IMR-90 (cell line): Measurements from ENCODE around the gene C2CD4C. TPM values are rescaled to one million over a fixed set of nuclear protein-coding genes. Genes with fewer than 3 reads are reported as not detected.

Source experiments
- ATAC-seq: fragments of 200-7000 bp; cut with Tn5 transposase; 2 replicates; pipeline ENCODE4 v1.9.1; 2020; ENCODE audit warnings: low read depth, mild to moderate bottlenecking, moderate library complexity
- BruUV-seq: library from RNA; stranded (reverse); fragments of 400-500 nt; replicated peaks from 2 replicates; lab custom pipeline; 2021; lab: Mats Ljungman, UMichigan
- CTCF ChIA-PET: fragments of 300-600 bp; formaldehyde crosslinking; extraction: SDS; loops from one replicate; lab custom pipeline; 2021; ENCODE audit warnings: antibody characterized with exemption; lab: Yijun Ruan, JAX
- POLR2A ChIA-PET: fragments of 300-600 bp; sonication (Branson Sonifier 250); formaldehyde crosslinking; loops from one replicate; lab custom pipeline; 2022; ENCODE audit warnings: antibody characterized with exemption; ENCODE audit not compliant: unreplicated experiment; lab: Charles Lee
- DNase-seq: peaks from one replicate; pipeline ENCODE4 v3.0.0; 2013
- H2AFZ ChIP-seq: replicated peaks from 2 replicates; pipeline ENCODE3; 2013; ENCODE audit warnings: low read length, mild to moderate bottlenecking; ENCODE audit not compliant: poor library complexity
- H2AK5ac ChIP-seq: 2 replicates; pipeline ENCODE4 v1.6.1; 2013; ENCODE audit warnings: low read depth, low read length, inconsistent platforms
- H2AK9ac ChIP-seq: replicated peaks from 2 replicates; pipeline ENCODE3; 2013; ENCODE audit warnings: mild to moderate bottlenecking, low read depth, low read length, moderate library complexity; ENCODE audit not compliant: poor library complexity
- H2BK120ac ChIP-seq: 2 replicates; pipeline ENCODE4 v1.6.1; 2013; ENCODE audit warnings: low read depth, low read length, inconsistent platforms
- H2BK15ac ChIP-seq: 3 replicates; pipeline ENCODE4 v1.6.1; 2013; ENCODE audit warnings: low read depth, low read length, inconsistent platforms
- H2BK20ac ChIP-seq: 2 replicates; pipeline ENCODE4 v1.6.1; 2013; ENCODE audit warnings: low read depth, mild to moderate bottlenecking, inconsistent platforms, low read length, moderate library complexity
- H2BK5ac ChIP-seq: 2 replicates; pipeline ENCODE4 v1.6.1; 2013; ENCODE audit warnings: mild to moderate bottlenecking, low read depth, low read length, inconsistent platforms; ENCODE audit not compliant: poor library complexity, severe bottlenecking
- H3K14ac ChIP-seq: replicated peaks from 2 replicates; pipeline ENCODE4 v1.6.1; 2013; ENCODE audit warnings: low read depth, low read length, inconsistent platforms
- H3K18ac ChIP-seq: 2 replicates; pipeline ENCODE4 v1.6.1; 2013; ENCODE audit warnings: low read depth, low read length, control low read depth
- H3K23ac ChIP-seq: 2 replicates; pipeline ENCODE4 v1.6.1; 2013; ENCODE audit warnings: low read depth, low read length, inconsistent platforms
- H3K27ac ChIP-seq: 2 replicates; pipeline ENCODE4 v1.5.1; 2013; ENCODE audit warnings: mild to moderate bottlenecking, control low read depth, low read length; ENCODE audit not compliant: insufficient read depth
- H3K27me3 ChIP-seq: 2 replicates; pipeline ENCODE4 v1.6.1; 2013; ENCODE audit warnings: low read length; ENCODE audit not compliant: control insufficient read depth, insufficient read depth
- H3K36me3 ChIP-seq: 2 replicates; pipeline ENCODE4 v1.6.1; 2013; ENCODE audit warnings: low read length, mixed read lengths; ENCODE audit not compliant: control insufficient read depth, insufficient read depth
- H3K4ac ChIP-seq: 2 replicates; pipeline ENCODE4 v1.6.1; 2013; ENCODE audit warnings: low read depth, low read length, inconsistent platforms
- H3K4me1 ChIP-seq: 2 replicates; pipeline ENCODE4 v1.6.1; 2013; ENCODE audit warnings: low read length, mixed read lengths; ENCODE audit not compliant: control insufficient read depth, insufficient read depth
- H3K4me2 ChIP-seq: 2 replicates; pipeline ENCODE4 v1.6.1; 2013; ENCODE audit warnings: low read depth, mild to moderate bottlenecking, control low read depth, low read length, moderate library complexity
- H3K4me3 ChIP-seq: 2 replicates; pipeline ENCODE4 v1.5.1; 2013; ENCODE audit warnings: low read depth, mild to moderate bottlenecking, control low read depth, low read length, moderate library complexity; ENCODE audit not compliant: insufficient read depth
- H3K56ac ChIP-seq: 2 replicates; pipeline ENCODE4 v1.6.1; 2013; ENCODE audit warnings: low read length, inconsistent platforms; ENCODE audit not compliant: insufficient read depth; ENCODE audit errors: extremely low read depth
- H3K79me1 ChIP-seq, 2 experiments: 2 replicates each; pipeline ENCODE4 v1.6.1; 2013; ENCODE audit warnings: low read length in 2 of 2, inconsistent platforms in 1 of 2, low read depth in 1 of 2
- H3K9ac ChIP-seq: 2 replicates; pipeline ENCODE4 v1.6.1; 2013; ENCODE audit warnings: low read depth, low read length, control low read depth
- H3K9me1 ChIP-seq: 2 replicates; pipeline ENCODE4 v1.6.1; 2013; ENCODE audit warnings: low read length, inconsistent platforms; ENCODE audit not compliant: insufficient read depth
- H3K9me3 ChIP-seq: 2 replicates; pipeline ENCODE4 v1.6.1; 2013; ENCODE audit warnings: low read length; ENCODE audit not compliant: control insufficient read depth, insufficient read depth
- H4K20me1 ChIP-seq: 2 replicates; pipeline ENCODE4 v1.6.1; 2013; ENCODE audit warnings: low read length, inconsistent platforms; ENCODE audit not compliant: insufficient read depth
- H4K5ac ChIP-seq: 2 replicates; pipeline ENCODE4 v1.6.1; 2013; ENCODE audit warnings: mild to moderate bottlenecking, low read depth, low read length, control low read depth
- H4K8ac ChIP-seq, 2 experiments: 2 replicates each; pipeline ENCODE4 v1.6.1; 2013; ENCODE audit warnings: low read depth in 2 of 2, low read length in 2 of 2, control low read depth in 1 of 2, inconsistent platforms in 1 of 2
- H4K91ac ChIP-seq: 2 replicates; pipeline ENCODE4 v1.6.1; 2013; ENCODE audit warnings: low read depth, low read length, inconsistent platforms; ENCODE audit not compliant: insufficient read depth
- BHLHE40 ChIP-seq: fragments of 150-350 bp; IDR thresholded peaks from 2 replicates; pipeline ENCODE4 v1.6.1; 2016; ENCODE audit warnings: mild to moderate bottlenecking, low read depth, low read length
- CEBPB ChIP-seq: IDR thresholded peaks from 2 replicates; pipeline ENCODE4 v1.6.1; 2012; ENCODE audit warnings: low read depth, low read length, improper control_type of control experiment
- CHD1 ChIP-seq: IDR thresholded peaks from 2 replicates; pipeline ENCODE4 v1.6.1; 2012; ENCODE audit warnings: low read depth, low read length, improper control_type of control experiment
- ELK1 ChIP-seq: fragments of 150-350 bp; IDR thresholded peaks from 2 replicates; pipeline ENCODE4 v1.6.1; 2016; ENCODE audit warnings: low read depth, mild to moderate bottlenecking, low read length, moderate library complexity, borderline replicate concordance
- FOS ChIP-seq: fragments of 150-350 bp; IDR thresholded peaks from 2 replicates; pipeline ENCODE4 v1.6.1; 2016; ENCODE audit warnings: low read depth, low read length
- MAZ ChIP-seq: IDR thresholded peaks from 2 replicates; pipeline ENCODE4 v1.6.1; 2012; ENCODE audit warnings: low read depth, mild to moderate bottlenecking, low read length, improper control_type of control experiment, moderate library complexity, borderline replicate concordance
- RAD21 ChIP-seq: IDR thresholded peaks from 2 replicates; pipeline ENCODE4 v1.6.1; 2012; ENCODE audit warnings: low read length, improper control_type of control experiment
- RFX5 ChIP-seq: IDR thresholded peaks from 2 replicates; pipeline ENCODE4 v1.8.0; 2012; ENCODE audit warnings: low read depth, mild to moderate bottlenecking, low read length, moderate library complexity
- SMC3 ChIP-seq: fragments of 150-350 bp; IDR thresholded peaks from 2 replicates; pipeline ENCODE4 v1.6.1; 2016; ENCODE audit warnings: low read depth, mild to moderate bottlenecking, antibody characterized with exemption, low read length, moderate library complexity
- WGBS, 2 experiments: methylation state at CpG; one replicate each; pipeline versions ENCODE4 v1.1.5 to v1.1.7; 2013; ENCODE audit warnings: missing lambda C conversion rate in 2 of 2; ENCODE audit not compliant: insufficient read length in 1 of 2; ENCODE audit errors: extremely low coverage in 2 of 2; 5-methylcytosine and 5-hydroxymethylcytosine counted together
- dilution Hi-C: fragments of 300-500 bp; cut with HindIII; formaldehyde crosslinking; loops from one replicate; pipeline ENCODE4 v1.14.3; 2018; ENCODE audit warnings: low sequenced_read_pairs; ENCODE audit not compliant: unreplicated experiment
- in situ Hi-C: fragments of 300-500 bp; cut with MboI; formaldehyde crosslinking; loops from 3 replicates; pipeline ENCODE4 v1.14.3; 2019; ENCODE audit warnings: low sequenced_read_pairs, inconsistent platforms, mixed read lengths
- intact Hi-C: fragments of 100-400 bp; cut with micrococcal nuclease; formaldehyde crosslinking; loops from 2 replicates; pipeline ENCODE4 v1.10.0; 2022
- polyA plus RNA-seq, 3 experiments: library from polyadenylated mRNA; depleted of rRNA; stranded (reverse); fragments of >200 nt; gene quantifications; 2 replicates each; pipeline ENCODE4 v1.2.3, GENCODE V29; 2012; ENCODE audit warnings: low replicate concordance in 1 of 3
- total RNA-seq: library from RNA; depleted of rRNA; stranded (reverse); fragments of >200 nt; gene quantifications from 2 replicates; pipeline ENCODE4 v1.2.3, GENCODE V29; 2012

Gene C2CD4C
- total and polyA plus RNA-seq, 2 of the 4 experiments (the other 2 are of a cell fraction) = under 0.01 to 0.07 TPM

- Histone ChIP-seq H3K9me1 (no peaks in the 10 kb centered on the region), H3K36me3 (no peaks in the 10 kb centered on the region), H3K14ac (no peak overlapping the region), H3K18ac (no peak overlapping the region), H2AK5ac (no peak overlapping the region), H3K9me3 (no peaks in the 10 kb centered on the region), H3K23ac (no peak overlapping the region), H2BK15ac (no peak overlapping the region), H3K9ac (no peak overlapping the region), H4K8ac (no peak overlapping the region), H3K4me2 (no peak overlapping the region), H3K27me3 (peaks cover 33% of the 10 kb centered on the region), H4K5ac (no peak overlapping the region), H2BK5ac (no peak overlapping the region), H4K91ac (no peak overlapping the region), H2BK120ac (no peak overlapping the region), H3K27ac (no peak overlapping the region), H4K20me1 (peaks cover 5% of the 10 kb centered on the region; the same call in 1 of the 2 replicates), H2AFZ (peak overlapping the region; percentile 6), H2AK9ac (no peak overlapping the region), H2BK20ac (no peak overlapping the region), H3K79me1 (no peaks in the 10 kb centered on the region), H3K4me3 (no peak overlapping the region), H3K56ac (no peak overlapping the region), H3K4ac (no peak overlapping the region), H3K4me1 (no peaks in the 10 kb centered on the region)
- ATAC-seq (no peak), DNase-seq (no peak)
- intact Hi-C loops = no loop called here
- TF ChIP-seq BHLHE40 = no peak
- no peak for TF ChIP-seq MAZ
- no peak for TF ChIP-seq FOS
- no peak for TF ChIP-seq CHD1
- no peak for TF ChIP-seq RAD21
- TF ChIP-seq ELK1 = no peak
- no peak for TF ChIP-seq CEBPB
- TF ChIP-seq SMC3 = no peak
- TF ChIP-seq RFX5 = no peak
- 50% methylated on average over 15 of the region's 41 CpGs; no CpG with 5 or more reads in 1 of the 2 experiments for WGBS, 2 experiments
- ChIA-PET CTCF (no interaction called here), POLR2A (no interaction called here)
- dilution Hi-C loops = no loop called here
- in situ Hi-C loops = no loop called here
- no TSS peak for BruUV-seq
Observed at GRCh38 chr19:406135-406781, 2.7 kb downstream of the C2CD4C start.
